ENCODE results near the gene SREBF1.
"Not testable (repeated sequence)": the region's sequence is repeated elsewhere in the genome, so short reads cannot be mapped to it uniquely, and the experiment has no call there.

SREBF1 gene

GRCh38 chr17:17808706-17809432, 27.9 kb downstream of the SREBF1 start:
- peak; percentile 36 for DNase-seq (ENCODE audit: low read depth, low spot score)
- in situ Hi-C loops (cut with HindIII; ENCODE audit: low sequenced_read_pairs), result no loop called here
- TF ChIP-seq, protein P1, sequence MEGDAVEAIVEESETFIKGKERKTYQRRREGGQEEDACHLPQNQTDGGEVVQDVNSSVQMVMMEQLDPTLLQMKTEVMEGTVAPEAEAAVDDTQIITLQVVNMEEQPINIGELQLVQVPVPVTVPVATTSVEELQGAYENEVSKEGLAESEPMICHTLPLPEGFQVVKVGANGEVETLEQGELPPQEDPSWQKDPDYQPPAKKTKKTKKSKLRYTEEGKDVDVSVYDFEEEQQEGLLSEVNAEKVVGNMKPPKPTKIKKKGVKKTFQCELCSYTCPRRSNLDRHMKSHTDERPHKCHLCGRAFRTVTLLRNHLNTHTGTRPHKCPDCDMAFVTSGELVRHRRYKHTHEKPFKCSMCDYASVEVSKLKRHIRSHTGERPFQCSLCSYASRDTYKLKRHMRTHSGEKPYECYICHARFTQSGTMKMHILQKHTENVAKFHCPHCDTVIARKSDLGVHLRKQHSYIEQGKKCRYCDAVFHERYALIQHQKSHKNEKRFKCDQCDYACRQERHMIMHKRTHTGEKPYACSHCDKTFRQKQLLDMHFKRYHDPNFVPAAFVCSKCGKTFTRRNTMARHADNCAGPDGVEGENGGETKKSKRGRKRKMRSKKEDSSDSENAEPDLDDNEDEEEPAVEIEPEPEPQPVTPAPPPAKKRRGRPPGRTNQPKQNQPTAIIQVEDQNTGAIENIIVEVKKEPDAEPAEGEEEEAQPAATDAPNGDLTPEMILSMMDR (IDR thresholded peaks at IDR 0.05; ENCODE audit: low read depth, low read length), result no peak
- no peak overlapping the region for H3K4me3 ChIP-seq (ENCODE audit: low read depth, low read length)

GRCh38 chr17:17808200-17808599, 28.6 kb downstream of the SREBF1 start:
- in situ Hi-C loops (cut with HindIII; ENCODE audit: low sequenced_read_pairs); H3K4me3 ChIP-seq (ENCODE audit: low read depth, low read length); DNase-seq (ENCODE audit: low read depth, low spot score): not testable (repeated sequence)

- DNase-seq (ENCODE audit: low read depth, low spot score), result no peak
- H3K4me3 ChIP-seq (ENCODE audit: low read depth, low read length), result no peak overlapping the region
- in situ Hi-C loops (cut with HindIII; ENCODE audit: low sequenced_read_pairs), result no loop called here
- TF ChIP-seq, protein P1 (IDR thresholded peaks at IDR 0.05; ENCODE audit: low read depth, low read length), result no peak
Observed at GRCh38 chr17:17807440-17807839, 29.3 kb downstream of the SREBF1 start.

DNA sequence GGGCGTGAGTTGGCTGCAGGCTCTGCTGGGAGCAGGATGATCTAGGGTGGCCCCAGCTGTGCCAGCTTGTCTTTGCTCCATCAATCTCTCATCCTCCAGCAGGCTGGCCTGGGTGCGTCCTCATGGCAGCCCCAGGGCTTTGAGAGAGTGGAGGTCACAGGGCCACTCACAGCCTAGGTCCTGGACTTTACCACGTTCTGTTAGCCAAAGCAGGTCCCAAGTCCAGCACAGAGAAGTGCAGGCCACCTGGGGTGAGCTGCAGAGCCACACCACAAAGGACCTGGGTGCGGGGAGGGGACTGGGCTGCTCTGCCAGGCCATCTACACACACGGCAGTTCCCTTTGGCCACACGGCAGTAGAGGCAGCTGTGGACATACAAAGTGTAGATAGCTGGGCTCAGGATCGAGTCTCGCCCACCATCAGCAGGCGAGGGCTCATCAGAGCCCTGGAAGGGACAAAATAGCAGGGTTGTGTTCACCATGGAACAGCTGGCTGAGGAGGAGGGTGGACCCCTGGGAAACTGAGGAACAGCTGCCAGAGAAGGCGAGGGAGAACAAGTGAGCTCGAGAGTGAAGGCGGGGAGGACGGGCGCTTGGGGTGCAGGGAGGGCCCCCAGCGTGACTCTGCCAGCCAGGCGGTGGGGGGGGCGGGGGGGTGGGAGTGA, 30.0 kb downstream of the SREBF1 start:
- in situ Hi-C loops (cut with HindIII; ENCODE audit: low sequenced_read_pairs), result no loop called here
- TF ChIP-seq, protein P1 (IDR thresholded peaks at IDR 0.05; ENCODE audit: low read depth, low read length), result no peak
- DNase-seq (ENCODE audit: low read depth, low spot score), result no peak
- H3K4me3 ChIP-seq (ENCODE audit: low read depth, low read length), result no peak overlapping the region

DNA sequence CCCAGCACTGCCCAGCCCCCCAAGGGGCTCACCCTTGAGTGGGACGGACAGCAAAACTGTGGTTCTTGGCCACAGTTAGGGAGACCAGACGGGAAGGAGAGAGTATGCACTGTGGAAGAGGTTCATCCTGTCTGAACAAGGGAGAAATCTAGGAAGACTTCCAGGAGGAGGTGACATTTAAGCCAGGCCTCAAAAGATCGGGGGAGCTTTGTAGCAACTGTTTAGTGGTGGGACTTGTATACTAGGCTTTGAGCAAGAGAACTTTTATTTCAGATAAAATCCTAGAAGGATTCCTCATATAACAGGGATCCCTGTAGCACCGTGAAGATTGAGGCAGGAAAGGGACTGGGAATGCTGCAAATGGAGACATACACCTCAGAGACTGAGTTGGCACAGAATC, 30.8 kb downstream of the SREBF1 start:
- in situ Hi-C loops (cut with HindIII; ENCODE audit: low sequenced_read_pairs), result no loop called here
- DNase-seq (ENCODE audit: low read depth, low spot score), result no peak
- TF ChIP-seq, protein P1 (IDR thresholded peaks at IDR 0.05; ENCODE audit: low read depth, low read length), result no peak
- no peak overlapping the region for H3K4me3 ChIP-seq (ENCODE audit: low read depth, low read length)

- H3K4me3 ChIP-seq (ENCODE audit: low read depth, low read length), result no peak overlapping the region
- no peak for DNase-seq (ENCODE audit: low read depth, low spot score)
- TF ChIP-seq, protein P1 (IDR thresholded peaks at IDR 0.05; ENCODE audit: low read depth, low read length), result no peak
- in situ Hi-C loops (cut with HindIII; ENCODE audit: low sequenced_read_pairs), result no loop called here
Observed at GRCh38 chr17:17805575-17805974, 31.2 kb downstream of the SREBF1 start.

DNA sequence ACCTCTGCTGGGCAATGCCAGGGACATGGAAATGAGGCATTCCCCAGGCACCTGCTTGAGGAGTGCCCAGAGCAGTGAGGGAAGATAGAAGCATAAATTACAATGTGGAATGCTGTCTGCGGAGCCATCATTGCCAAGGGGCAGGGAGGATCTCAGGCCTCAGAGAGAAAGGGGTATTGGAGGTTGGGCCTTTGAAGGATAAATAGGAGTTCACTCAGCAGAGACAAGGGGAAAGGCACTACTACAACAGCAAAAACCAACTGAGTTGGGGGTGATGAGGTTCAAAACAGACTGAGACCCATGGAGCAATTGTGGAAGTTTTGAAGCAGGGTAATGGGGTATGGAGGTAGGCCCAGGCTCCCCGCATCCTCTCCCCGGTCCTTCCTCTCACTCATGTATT, 32.8 kb downstream of the SREBF1 start:
- DNase-seq (ENCODE audit: low read depth, low spot score), result no peak
- H3K4me3 ChIP-seq (ENCODE audit: low read depth, low read length), result no peak overlapping the region
- in situ Hi-C loops (cut with HindIII; ENCODE audit: low sequenced_read_pairs), result no loop called here
- TF ChIP-seq, protein P1 (IDR thresholded peaks at IDR 0.05; ENCODE audit: low read depth, low read length), result no peak
